Motor neuron (in vitro differentiated cells): ENCODE measurements around the gene AHDC1. TPM values are rescaled to one million over a fixed set of nuclear protein-coding genes. Genes with fewer than 3 reads are reported as not detected.

Experiments
- ATAC-seq, 8 experiments: fragments of 200-7000 bp; cut with Tn5 transposase; replicated peaks in 6 of 8; 2 replicates each; pipeline ENCODE4 v1.8.0; 2021; ENCODE audit warnings: mild to moderate bottlenecking in 8 of 8, moderate library complexity in 8 of 8
- H3K27ac ChIP-seq, 2 donors: fragments of 250-450 bp; sonication (Bioruptor Pico); 2 replicates each; pipeline ENCODE4 v1.9.0; 2021; ENCODE audit warnings: antibody characterized with exemption in 2 of 2, mild to moderate bottlenecking in 2 of 2, moderate library complexity in 1 of 2
- H3K4me1 ChIP-seq, 2 donors: fragments of 250-450 bp; sonication (Bioruptor Pico); replicated peaks in 1 of 2; 2 replicates each; pipeline ENCODE4 v1.6.1; 2021; ENCODE audit warnings: antibody characterized with exemption in 2 of 2, mild to moderate bottlenecking in 2 of 2, moderate library complexity in 1 of 2
- H3K4me3 ChIP-seq, 5 donors: fragments of 250-450 bp; sonication (Bioruptor Pico); 2 replicates each; pipeline ENCODE4 v1.9.0; 2021; ENCODE audit warnings: antibody characterized with exemption in 5 of 5, mild to moderate bottlenecking in 5 of 5, moderate library complexity in 4 of 5
- WGBS, 10 experiments: fragments of 450-650 bp; shearing (Covaris generic); methylation state at CpG; one replicate each; pipeline ENCODE4 v1.0.0; 2022; 5-methylcytosine and 5-hydroxymethylcytosine counted together
- in situ Hi-C, 9 experiments: fragments of 400-800 bp; cut with MboI; loops; one replicate each; pipeline ENCODE4 v1.15.0; 2021; ENCODE audit warnings: low sequenced_read_pairs in 9 of 9, low pct_unique_long_range_greater_than_20kb in 2 of 9; ENCODE audit not compliant: unreplicated experiment in 9 of 9
- total RNA-seq, 8 experiments: library from RNA; unstranded; fragments of 300-600 nt; gene quantifications; 2 replicates each; pipeline versions ENCODE4 v1.2.3 to v1.2.4, GENCODE V29; 2022

Gene AHDC1
- total RNA-seq, 8 experiments from 2014 or later: 8.6 to 30.2 (median 14.4) TPM

- Histone ChIP-seq H3K4me3 (no peak overlapping the region), H3K4me1 (peaks cover 92 to 100% of the 10 kb centered on the region in 2 donors), H3K27ac (peak overlapping the region in 1 of 2 donors; percentile 15)
- WGBS, 10 experiments: 33 to 100% (median 52%) methylated on average over 1 to 8 of the region's 14 CpGs; no CpG with 5 or more reads in 3 of the 10 experiments
- in situ Hi-C loops: no loop called here
- no peak for ATAC-seq
Observed at GRCh38 chr1:27569506-27570291, 34.2 kb downstream of the AHDC1 start.

DNA sequence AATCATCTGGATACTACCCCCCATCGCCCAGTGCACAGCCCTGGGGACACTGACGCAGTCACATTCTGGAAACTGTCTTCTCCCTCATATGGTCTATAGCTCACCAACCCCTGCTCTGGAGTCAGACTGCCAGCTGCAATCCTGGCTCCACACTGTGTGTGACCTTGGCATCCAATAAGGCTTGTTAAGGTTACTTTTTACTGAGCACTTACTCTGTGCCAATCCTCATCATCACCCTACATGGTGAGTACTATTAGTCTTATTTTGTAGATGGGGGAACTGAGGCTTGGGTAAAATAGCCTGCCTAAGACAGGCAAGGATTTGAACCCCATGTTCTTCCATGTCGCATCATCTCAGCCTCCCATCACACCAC is 34.9 kb downstream of the AHDC1 start:
- Histone ChIP-seq H3K4me1 (peaks cover 90 to 100% of the 10 kb centered on the region in 2 donors), H3K27ac (peak overlapping the region in 1 of 2 donors; percentile 15), H3K4me3 (no peak overlapping the region)
- in situ Hi-C loops: no loop called here
- ATAC-seq: peak in 1 of 8 experiments; percentile 3
- WGBS, 10 experiments: 0 to 100% (median 83%) methylated on average over 1 of the region's 3 CpGs; no CpG with 5 or more reads in 5 of the 10 experiments

DNA sequence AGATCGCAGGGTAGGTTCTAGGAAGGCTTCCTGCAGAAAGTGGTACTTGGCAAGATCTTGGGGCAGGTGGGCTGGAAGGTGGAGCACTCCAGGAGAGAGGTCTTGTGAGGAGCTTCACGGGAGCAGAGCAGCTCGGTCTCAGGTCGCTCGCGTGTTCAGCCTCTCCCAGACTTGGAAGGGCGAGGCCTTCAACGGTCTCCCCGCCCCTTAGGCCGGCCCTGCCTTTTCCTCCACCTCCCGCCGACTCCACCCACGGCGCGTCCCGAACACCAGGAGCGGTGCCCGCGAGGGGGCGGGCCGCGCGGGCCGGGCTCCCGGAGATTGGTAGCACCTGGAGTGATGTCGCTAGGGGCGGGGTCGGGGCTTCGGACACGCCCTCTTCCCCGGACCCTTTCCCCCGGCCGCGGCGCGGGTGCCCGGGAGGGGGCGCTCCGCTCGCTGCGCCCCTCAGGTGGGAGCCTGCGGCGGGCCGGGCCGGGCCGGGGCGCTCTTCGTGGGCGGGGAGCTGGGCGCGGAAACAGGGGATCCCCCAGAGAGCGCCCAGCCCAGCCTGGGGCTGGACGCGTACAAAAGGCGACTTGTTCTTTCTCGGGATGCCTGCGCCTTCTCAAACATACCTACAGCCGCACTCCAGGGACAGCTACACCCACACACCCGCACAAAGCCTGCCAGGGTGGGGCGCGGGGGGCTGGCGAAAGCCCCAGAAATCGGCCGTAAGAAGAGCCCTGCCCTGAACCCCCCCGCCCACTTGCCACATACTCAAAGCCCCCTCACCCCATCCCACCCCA is 35.5 kb downstream of the AHDC1 start:
- peak overlapping the region in 1 of 2 donors; percentile 84 for H3K27ac ChIP-seq
- in situ Hi-C loops: no loop called here
- peak; percentile 57 to 97 (median 74) for ATAC-seq

GRCh38 chr1:27567971-27568299 is 36.0 kb downstream of the AHDC1 start:
- in situ Hi-C loops: no loop called here
- peak in 7 of 8 experiments; percentile 0 to 9 (median 5) for ATAC-seq
- no peak overlapping the region for H3K4me3 ChIP-seq
- peaks cover 86 to 99% of the 10 kb centered on the region in 2 donors for H3K4me1 ChIP-seq
- peak overlapping the region; percentile 39 to 84 for H3K27ac ChIP-seq
- WGBS, 10 experiments: 36 to 100% (median 80%) methylated on average over 1 to 3 of the region's 8 CpGs; no CpG with 5 or more reads in 3 of the 10 experiments

More for the DNA sequence above, 35.5 kb downstream of the AHDC1 start:
- no peak overlapping the region for H3K4me3 ChIP-seq
- H3K4me1 ChIP-seq: peaks cover 90 to 100% of the 10 kb centered on the region in 2 donors
- 0 to 29% (median 20%) methylated on average over 1 to 16 of the region's 65 CpGs; no CpG with 5 or more reads in 6 of the 10 experiments for WGBS, 10 experiments

DNA sequence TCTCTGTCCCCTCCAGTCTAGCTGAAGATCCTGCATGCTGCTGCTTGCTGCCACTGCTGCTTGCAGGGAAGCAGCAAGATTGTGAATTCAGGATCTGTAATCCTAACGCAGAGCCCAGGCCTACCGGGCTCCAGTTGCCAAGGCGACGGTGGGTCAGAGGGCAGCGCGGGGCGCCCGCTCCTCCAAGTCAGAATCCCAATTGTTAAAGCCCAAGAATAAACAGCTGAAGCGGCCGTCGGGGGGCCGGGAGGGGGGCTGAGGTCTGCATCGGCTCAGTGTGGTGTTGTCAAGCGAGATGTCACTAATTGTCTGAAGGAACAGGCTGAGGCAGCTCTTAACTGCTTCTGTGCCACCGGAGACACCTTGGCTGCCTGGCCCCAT is 36.8 kb downstream of the AHDC1 start:
- Histone ChIP-seq H3K27ac (peak overlapping the region; percentile 39 to 84), H3K4me3 (no peak overlapping the region), H3K4me1 (peaks cover 86 to 99% of the 10 kb centered on the region in 2 donors)
- peak in 5 of 8 experiments; percentile 50 to 61 (median 54) for ATAC-seq
- in situ Hi-C loops: no loop called here
- WGBS, 10 experiments: 0 to 80% (median 11%) methylated on average over 2 to 9 of the region's 15 CpGs; no CpG with 5 or more reads in 6 of the 10 experiments

DNA sequence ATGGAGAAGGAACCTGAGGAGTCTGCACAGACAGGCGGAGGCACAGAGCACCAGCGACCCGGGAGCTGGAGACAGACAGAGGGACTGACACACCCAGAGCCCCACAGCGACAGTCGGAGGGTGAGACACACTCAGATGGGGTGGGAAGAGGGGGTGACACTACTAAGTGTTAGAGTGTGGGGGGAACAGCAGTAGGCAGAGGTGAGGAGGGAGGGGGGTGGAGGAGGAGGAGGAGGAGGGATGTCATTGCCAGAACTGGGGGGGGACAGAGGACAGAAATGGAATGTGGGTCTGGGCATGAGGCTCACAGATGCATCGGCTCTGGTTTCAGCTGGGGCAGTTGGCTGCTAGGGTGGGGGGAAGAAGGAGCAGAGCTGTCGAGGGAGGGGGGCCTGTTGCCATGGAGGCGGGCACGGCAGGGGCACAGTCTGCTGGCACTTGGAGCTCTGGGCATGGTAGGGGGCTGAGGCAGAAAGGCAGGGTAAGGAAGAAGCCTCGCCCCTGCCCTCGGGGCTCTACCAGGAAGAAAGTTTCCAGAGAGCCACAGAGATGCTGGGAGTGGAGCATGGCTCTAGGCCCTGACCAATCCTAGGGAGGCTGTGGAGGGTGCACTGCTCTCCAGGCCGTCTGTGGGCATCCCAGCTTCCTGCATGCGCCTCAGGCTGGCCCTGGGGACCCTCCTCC is 37.3 kb downstream of the AHDC1 start:
- in situ Hi-C loops: no loop called here
- Histone ChIP-seq H3K4me3 (no peak overlapping the region), H3K27ac (peak overlapping the region; percentile 39 to 84), H3K4me1 (peaks cover 86 to 99% of the 10 kb centered on the region in 2 donors)
- peak in 5 of 8 experiments; percentile 18 to 46 (median 29) for ATAC-seq
- WGBS, 10 experiments: 0 to 65% (median 40%) methylated on average over 1 to 5 of the region's 13 CpGs; no CpG with 5 or more reads in 3 of the 10 experiments

GRCh38 chr1:27564710-27565649 is 39.0 kb downstream of the AHDC1 start:
- 77 to 94% (median 89%) methylated on average over 3 to 8 of the region's 26 CpGs; no CpG with 5 or more reads in 6 of the 10 experiments for WGBS, 10 experiments
- in situ Hi-C loops: no loop called here
- ATAC-seq: no peak
- Histone ChIP-seq H3K4me3 (no peak overlapping the region), H3K27ac (peak overlapping the region in 1 of 2 donors; percentile 74), H3K4me1 (peaks cover 86 to 99% of the 10 kb centered on the region in 2 donors)

DNA sequence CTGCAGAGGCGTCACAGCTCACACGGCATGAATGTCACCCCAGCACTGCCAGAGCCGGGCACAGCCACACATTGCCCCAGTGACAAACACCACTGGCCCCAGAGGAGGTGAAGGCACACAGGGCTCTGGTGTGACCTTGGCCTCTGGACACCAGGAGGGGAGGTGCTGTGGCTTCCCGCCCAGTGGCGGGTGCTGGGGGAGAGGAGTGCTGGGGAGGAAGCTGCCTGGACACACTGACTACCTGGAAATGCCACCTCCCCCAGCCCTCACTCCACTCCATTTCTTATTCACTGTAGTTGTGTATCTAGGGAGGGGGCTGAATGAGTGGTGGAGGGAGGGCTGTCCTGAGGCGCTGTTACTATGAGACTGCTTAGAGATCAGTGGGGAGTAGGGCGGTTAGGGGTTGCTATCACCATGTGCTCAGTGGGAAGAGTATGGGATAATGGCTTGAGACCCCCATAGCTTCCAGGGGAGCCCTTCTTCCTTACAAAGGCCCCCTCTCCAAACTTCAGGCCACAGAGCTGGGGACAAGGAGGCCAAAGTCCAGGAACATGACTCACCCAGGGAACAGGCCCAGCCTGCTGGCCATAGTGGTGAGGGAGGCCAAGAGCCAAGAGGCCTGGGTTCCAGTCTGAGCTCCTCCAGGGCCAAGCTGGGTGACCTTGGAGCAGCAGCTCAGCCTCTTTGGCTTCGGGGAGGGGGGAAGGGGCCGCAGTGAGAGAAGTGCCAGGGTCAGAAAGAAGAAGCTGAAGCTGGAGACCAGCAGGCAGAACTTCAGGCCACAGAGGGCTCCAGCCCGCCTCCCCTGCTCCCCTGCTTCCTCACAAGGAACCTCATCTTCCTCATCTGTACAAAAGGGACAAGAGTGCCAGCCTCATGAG is 40.1 kb downstream of the AHDC1 start:
- in situ Hi-C loops: no loop called here
- WGBS, 10 experiments: 50 to 95% (median 85%) methylated on average over 1 to 8 of the region's 10 CpGs; no CpG with 5 or more reads in 5 of the 10 experiments
- peak in 3 of 8 experiments; percentile 3 to 13 (median 6) for ATAC-seq
- no peak overlapping the region for H3K4me3 ChIP-seq
- peak overlapping the region in 1 of 2 donors; percentile 21 for H3K27ac ChIP-seq
- H3K4me1 ChIP-seq: peaks cover 82 to 95% of the 10 kb centered on the region in 2 donors

DNA sequence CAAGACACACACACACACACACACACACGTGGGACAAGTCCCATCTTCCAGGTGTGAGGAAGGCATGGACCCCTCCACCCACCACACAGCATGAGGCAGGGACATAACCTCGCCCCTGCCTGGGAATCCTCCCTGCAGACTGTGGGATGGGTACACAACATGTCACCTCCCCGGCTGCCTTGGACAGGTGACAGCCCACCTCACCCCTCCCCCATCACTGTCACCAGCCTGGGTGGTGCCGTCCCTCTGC is 40.7 kb downstream of the AHDC1 start:
- H3K4me1 ChIP-seq: peaks cover 77 to 89% of the 10 kb centered on the region in 2 donors
- in situ Hi-C loops: no loop called here
- no peak for ATAC-seq
- 50 to 83% (median 73%) methylated on average over 1 to 3 of the region's 4 CpGs; no CpG with 5 or more reads in 7 of the 10 experiments for WGBS, 10 experiments
- no peak overlapping the region for H3K4me3 ChIP-seq
- H3K27ac ChIP-seq: peak overlapping the region in 1 of 2 donors; percentile 21

DNA sequence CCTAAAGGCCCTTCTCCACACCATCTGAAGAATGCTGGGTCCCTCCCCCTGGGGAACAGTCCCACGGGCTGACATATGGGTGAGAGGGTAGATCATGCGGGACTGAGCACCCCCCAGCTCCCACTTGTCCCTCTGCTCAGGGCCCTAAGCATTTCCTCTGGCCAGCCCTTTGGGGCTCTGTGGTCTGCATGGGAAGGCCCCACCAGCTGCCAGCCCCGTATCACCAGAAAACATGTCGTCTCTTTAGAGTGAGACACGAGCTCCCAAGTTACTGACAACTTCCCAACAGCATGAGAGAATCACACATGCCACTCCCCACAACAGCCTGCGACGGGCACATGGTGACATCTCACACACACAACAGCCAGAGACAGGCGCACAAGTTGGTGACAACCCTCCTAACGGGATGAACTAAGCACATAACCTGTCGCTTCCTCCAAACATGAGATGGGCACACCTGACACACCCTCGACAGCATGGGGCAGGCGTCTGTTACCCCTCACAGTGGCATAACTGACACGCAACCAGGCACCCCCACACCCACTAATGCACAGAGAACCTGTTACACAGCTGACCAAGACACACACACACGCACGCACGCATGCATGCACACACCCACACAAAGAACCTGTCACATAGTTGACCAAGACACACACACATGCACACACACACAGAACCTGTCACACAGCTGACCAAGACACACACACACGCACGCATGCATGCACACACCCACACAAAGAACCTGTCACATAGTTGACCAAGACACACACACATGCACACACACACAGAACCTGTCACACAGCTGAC is 41.2 kb downstream of the AHDC1 start:
- no peak overlapping the region for H3K4me3 ChIP-seq
- H3K4me1 ChIP-seq: peaks cover 71 to 86% of the 10 kb centered on the region in 2 donors
- ATAC-seq: no peak
- peak overlapping the region; percentile 71 to 82 for H3K27ac ChIP-seq
- WGBS, 10 experiments: 0 to 90% (median 73%) methylated on average over 1 to 13 of the region's 18 CpGs; no CpG with 5 or more reads in 4 of the 10 experiments
- in situ Hi-C loops: no loop called here

DNA sequence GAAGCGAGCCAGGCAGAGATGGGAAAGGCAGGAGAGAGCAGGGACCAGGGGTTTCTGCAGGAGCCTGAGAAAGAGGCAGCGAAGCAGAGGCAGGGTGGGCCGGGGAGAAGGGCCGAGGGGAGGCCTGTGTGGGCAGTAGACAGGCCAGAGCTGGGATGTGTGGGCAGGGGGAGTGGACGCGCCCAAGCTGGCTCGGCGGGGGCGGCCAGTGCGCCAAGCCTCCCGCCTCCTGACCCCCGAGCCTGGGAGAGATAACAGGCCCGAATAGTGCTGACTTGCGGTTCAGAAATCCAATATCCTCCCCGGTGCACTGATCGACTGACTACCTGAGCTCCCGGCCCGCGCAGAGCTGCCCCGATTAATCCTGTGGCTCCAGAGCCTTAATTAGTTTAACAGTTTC is 41.9 kb downstream of the AHDC1 start:
- ATAC-seq: peak in 5 of 8 experiments; percentile 4 to 22 (median 10)
- in situ Hi-C loops: no loop called here
- H3K4me1 ChIP-seq: peaks cover 71 to 84% of the 10 kb centered on the region in 2 donors
- 27 to 60% (median 50%) methylated on average over 1 to 5 of the region's 20 CpGs; no CpG with 5 or more reads in 7 of the 10 experiments for WGBS, 10 experiments
- peak overlapping the region; percentile 71 to 82 for H3K27ac ChIP-seq
- no peak overlapping the region for H3K4me3 ChIP-seq
